A549 (cell line): ENCODE results near the gene RADX. TPM values are rescaled to one million over a fixed set of nuclear protein-coding genes. Genes with fewer than 3 reads are reported as not detected.

Experiments
- ATAC-seq, 2 experiments: fragments of 200-7000 bp in 1 of 2; fragments of >200 bp in 1 of 2; cut with Nextera tagmentation in 1 of 2; cut with Tn5 transposase in 1 of 2; 3 replicates each; pipeline versions ENCODE4 v1.8.0 to v1.9.1; 2018 to 2020; ENCODE audit warnings: mild to moderate bottlenecking in 1 of 2, moderate library complexity in 1 of 2
- CTCF ChIA-PET: fragments of 300-600 bp; sonication (Branson Sonifier 250); formaldehyde crosslinking; extraction: SDS; loops from one replicate; lab custom pipeline; 2021; ENCODE audit warnings: antibody characterized with exemption, inconsistent platforms; lab: Yijun Ruan, JAX
- POLR2A ChIA-PET: fragments of 350-600 bp; formaldehyde crosslinking; extraction: SDS; loops from one replicate; lab custom pipeline; 2021; ENCODE audit warnings: antibody characterized with exemption, inconsistent platforms; lab: Yijun Ruan, JAX
- DNase-seq, 2 experiments: peaks; one replicate each; pipeline versions ENCODE4 v3.0.0 to v3.0.0-alpha.2; 2011 to 2016; ENCODE audit warnings: low read depth in 1 of 2, low spot score in 1 of 2
- FAIRE-seq: peaks from 2 replicates; lab custom pipeline; 2011; peaks lifted over from hg19 to GRCh38; lab: Jason Lieb, UNC
- H3K27ac ChIP-seq, 2 experiments: fragments of >200 bp; sonication (Bioruptor Twin); formaldehyde crosslinking; 3 replicates each; pipeline ENCODE4 v1.5.1; 2016 to 2017
- H3K4me1 ChIP-seq: fragments of >200 bp; sonication (Bioruptor Twin); formaldehyde crosslinking; 3 replicates; pipeline ENCODE4 v1.6.1; 2016
- H3K4me2 ChIP-seq: fragments of >200 bp; sonication (Bioruptor Twin); formaldehyde crosslinking; 3 replicates; pipeline ENCODE4 v1.6.1; 2016
- H3K4me3 ChIP-seq: fragments of >200 bp; sonication (Bioruptor Twin); formaldehyde crosslinking; 3 replicates; pipeline ENCODE4 v1.5.1; 2016
- H3K9me3 ChIP-seq: fragments of >200 bp; sonication (Bioruptor Twin); formaldehyde crosslinking; 3 replicates; pipeline ENCODE4 v1.6.1; 2016
- CBX2 ChIP-seq: fragments of 200-600 bp; sonication (generic); IDR thresholded peaks from 2 replicates; pipeline ENCODE4 v1.6.1; 2016; ENCODE audit warnings: low read depth, mild to moderate bottlenecking, borderline replicate concordance
- CEBPB ChIP-seq, 2 experiments: fragments of >200 bp in 1 of 2; sonication (Bioruptor Twin) in 1 of 2; formaldehyde crosslinking in 1 of 2; IDR thresholded peaks; 2 replicates each; pipeline ENCODE4 v1.6.1; 2012 to 2016
- EHMT2 ChIP-seq: fragments of 200-600 bp; sonication (generic); IDR thresholded peaks from 2 replicates; pipeline ENCODE4 v1.6.1; 2016; ENCODE audit warnings: antibody characterized with exemption, low read depth, mild to moderate bottlenecking, moderate library complexity
- FOSB ChIP-seq: fragments of 250-450 bp; sonication (Bioruptor Pico); IDR thresholded peaks from 2 replicates; pipeline ENCODE4 v1.5.0; 2020; ENCODE audit warnings: mild to moderate bottlenecking, moderate library complexity
- FOXS1 ChIP-seq: fragments of 250-450 bp; sonication (Bioruptor Pico); IDR thresholded peaks from 2 replicates; pipeline ENCODE4 v1.5.0; 2020; ENCODE audit warnings: mild to moderate bottlenecking, moderate library complexity
- HOXB13 ChIP-seq: fragments of 250-450 bp; sonication (Bioruptor Pico); IDR thresholded peaks from 2 replicates; pipeline ENCODE4 v1.5.0; 2020; ENCODE audit warnings: low read depth, mild to moderate bottlenecking, moderate library complexity
- HOXB5 ChIP-seq: fragments of 250-450 bp; sonication (Bioruptor Pico); IDR thresholded peaks from 2 replicates; pipeline ENCODE4 v1.5.0; 2020; ENCODE audit warnings: mild to moderate bottlenecking, moderate library complexity
- JUN ChIP-seq, 2 experiments: fragments of >200 bp; sonication (Bioruptor Twin); formaldehyde crosslinking; IDR thresholded peaks; 2 replicates in 1 of 2; 3 replicates in 1 of 2; pipeline ENCODE4 v1.6.1; 2016 to 2017
- KDM1A ChIP-seq: fragments of 200-600 bp; sonication (generic); IDR thresholded peaks from 2 replicates; pipeline ENCODE4 v1.6.1; 2016; ENCODE audit warnings: low read depth, mild to moderate bottlenecking
- MAZ ChIP-seq: fragments of 150-350 bp; IDR thresholded peaks from 2 replicates; pipeline ENCODE4 v1.6.1; 2014; ENCODE audit warnings: antibody characterized with exemption, low read depth, low read length, borderline replicate concordance
- RCOR1 ChIP-seq: fragments of 150-350 bp; IDR thresholded peaks from 2 replicates; pipeline ENCODE4 v1.6.1; 2014; ENCODE audit warnings: antibody characterized with exemption, low read length, low read depth
- TFCP2L1 ChIP-seq: fragments of 250-450 bp; sonication (Bioruptor Pico); IDR thresholded peaks from 2 replicates; pipeline ENCODE4 v1.5.0; 2021; ENCODE audit warnings: mild to moderate bottlenecking
- ZFP36 ChIP-seq: fragments of 450-650 bp; IDR thresholded peaks from 2 replicates; pipeline ENCODE4 v1.6.1; 2014; ENCODE audit warnings: borderline replicate concordance; ENCODE audit not compliant: partially characterized antibody
- ZNF302 ChIP-seq: fragments of 250-450 bp; sonication (Bioruptor Pico); IDR thresholded peaks from 2 replicates; pipeline ENCODE4 v1.9.0; 2021; ENCODE audit warnings: inconsistent platforms, mild to moderate bottlenecking, moderate library complexity
- ZSCAN20 ChIP-seq: fragments of 250-450 bp; sonication (Bioruptor Pico); IDR thresholded peaks from 2 replicates; pipeline ENCODE4 v1.8.0; 2022; ENCODE audit warnings: mild to moderate bottlenecking, moderate library complexity
- WGBS: methylation state at CpG from one replicate; pipeline ENCODE4 v1.1.6; 2017; ENCODE audit errors: missing lambda C conversion rate; 5-methylcytosine and 5-hydroxymethylcytosine counted together
- polyA plus RNA-seq, 4 experiments: library from polyadenylated mRNA; depleted of rRNA in 3 of 4; stranded (reverse); fragments of >200 nt; fragmentation: RNase III in 1 of 4; extraction: RNeasy Plus Mini Kit Qiagen cat#74134 plus additional on column Dnase treatment in 1 of 4; gene quantifications; 2 replicates in 3 of 4; 3 replicates in 1 of 4; pipeline ENCODE4 v1.2.3, GENCODE V29; 2011 to 2017
- TF ChIP-seq, protein P1 (sequence below): fragments of 250-450 bp; sonication (Bioruptor Pico); IDR thresholded peaks from 2 replicates; pipeline ENCODE4 v1.5.0; 2021; ENCODE audit warnings: mild to moderate bottlenecking, moderate library complexity, borderline replicate concordance
- TF ChIP-seq, protein P2 (sequence below): fragments of >200 bp; sonication (Bioruptor Twin); formaldehyde crosslinking; IDR thresholded peaks from 2 replicates; pipeline ENCODE4 v1.6.1; 2016
- TF ChIP-seq, protein P3 (sequence below): fragments of >200 bp; sonication (Bioruptor Twin); formaldehyde crosslinking; IDR thresholded peaks from 3 replicates; pipeline ENCODE4 v1.6.1; 2016
- TF ChIP-seq, protein P4 (sequence below): fragments of 450-650 bp; IDR thresholded peaks from 2 replicates; pipeline ENCODE4 v1.6.1; 2014; ENCODE audit warnings: antibody characterized with exemption

The RADX gene
- polyA plus RNA-seq, 2 of the 4 experiments (the other 2 are of a cell fraction), result 0.12 to 0.25 TPM

DNA sequence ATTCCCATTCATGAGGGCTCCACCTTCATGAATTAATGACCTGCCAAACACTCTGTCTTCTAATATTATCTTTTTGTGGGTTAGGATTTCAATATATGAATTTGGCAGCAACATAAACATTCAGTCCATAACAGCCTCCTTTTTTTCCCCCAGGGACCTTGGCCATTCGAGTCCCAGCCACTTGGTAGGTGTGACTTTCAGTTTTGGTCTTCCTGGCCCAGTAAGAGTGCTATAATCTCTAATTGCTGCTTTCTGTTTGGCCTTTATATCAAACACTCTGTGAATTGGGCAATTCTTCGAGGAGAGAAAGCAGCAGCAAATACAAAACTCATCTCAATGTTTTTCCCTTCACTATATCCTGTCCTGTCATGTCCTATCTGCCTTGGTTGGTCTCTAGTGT lies 12.4 kb upstream of the RADX start:
- ChIA-PET POLR2A (no interaction called here), CTCF (no interaction called here)
- no peak overlapping the region for H3K27ac ChIP-seq
- H3K4me2 ChIP-seq, result no peak overlapping the region
- FAIRE-seq, result no peak
- no peaks in the 10 kb centered on the region for H3K9me3 ChIP-seq
- TF ChIP-seq, protein P1, sequence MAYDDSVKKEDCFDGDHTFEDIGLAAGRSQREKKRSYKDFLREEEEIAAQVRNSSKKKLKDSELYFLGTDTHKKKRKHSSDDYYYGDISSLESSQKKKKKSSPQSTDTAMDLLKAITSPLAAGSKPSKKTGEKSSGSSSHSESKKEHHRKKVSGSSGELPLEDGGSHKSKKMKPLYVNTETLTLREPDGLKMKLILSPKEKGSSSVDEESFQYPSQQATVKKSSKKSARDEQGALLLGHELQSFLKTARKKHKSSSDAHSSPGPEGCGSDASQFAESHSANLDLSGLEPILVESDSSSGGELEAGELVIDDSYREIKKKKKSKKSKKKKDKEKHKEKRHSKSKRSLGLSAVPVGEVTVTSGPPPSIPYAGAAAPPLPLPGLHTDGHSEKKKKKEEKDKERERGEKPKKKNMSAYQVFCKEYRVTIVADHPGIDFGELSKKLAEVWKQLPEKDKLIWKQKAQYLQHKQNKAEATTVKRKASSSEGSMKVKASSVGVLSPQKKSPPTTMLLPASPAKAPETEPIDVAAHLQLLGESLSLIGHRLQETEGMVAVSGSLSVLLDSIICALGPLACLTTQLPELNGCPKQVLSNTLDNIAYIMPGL (CRISPR knock-in tag), result no peak
- TF ChIP-seq, all 56 proteins: peak for 0
- DNase-seq, result no peak
- H3K4me3 ChIP-seq, result no peak overlapping the region
- no peaks in the 10 kb centered on the region for H3K4me1 ChIP-seq
- no peak for ATAC-seq
- whole genome bisulfite sequencing, result 0% methylated on average over 2 of the region's 2 CpGs

DNA sequence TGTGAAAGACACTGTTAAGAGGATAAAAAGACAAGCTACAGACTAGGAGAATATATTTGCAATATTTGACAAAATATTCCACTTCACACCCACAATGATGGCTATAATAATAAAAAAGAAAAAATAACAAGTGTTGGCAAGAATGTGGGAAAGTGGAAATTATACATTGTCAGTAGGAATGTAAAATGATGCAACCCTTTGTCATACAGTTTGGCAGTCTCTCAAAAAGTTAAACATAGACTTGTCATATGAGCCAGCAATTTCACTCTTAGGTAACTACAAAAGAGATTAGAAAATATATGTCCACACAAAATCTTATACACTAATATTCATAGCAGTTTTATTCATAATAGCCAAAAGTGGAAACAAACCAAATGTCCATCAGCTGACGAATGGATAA lies 5.2 kb upstream of the RADX start:
- TF ChIP-seq HOXB13, result no peak
- TF ChIP-seq HOXB5 (CRISPR knock-in tag), result no peak
- TF ChIP-seq ZSCAN20, result no peak
- no peak for TF ChIP-seq FOSB (CRISPR knock-in tag)
- TF ChIP-seq JUN (IDR thresholded peaks at IDR 0.05), result no peak
- TF ChIP-seq, protein P2, sequence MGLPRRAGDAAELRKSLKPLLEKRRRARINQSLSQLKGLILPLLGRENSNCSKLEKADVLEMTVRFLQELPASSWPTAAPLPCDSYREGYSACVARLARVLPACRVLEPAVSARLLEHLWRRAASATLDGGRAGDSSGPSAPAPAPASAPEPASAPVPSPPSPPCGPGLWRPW, result no peak
- no peak for TF ChIP-seq MAZ
- TF ChIP-seq FOXS1 (CRISPR knock-in tag), result no peak
- TF ChIP-seq TFCP2L1 (CRISPR knock-in tag), result no peak
- TF ChIP-seq CBX2, result no peak
- TF ChIP-seq KDM1A, result no peak
- no peak for TF ChIP-seq ZFP36
- TF ChIP-seq, protein P3, sequence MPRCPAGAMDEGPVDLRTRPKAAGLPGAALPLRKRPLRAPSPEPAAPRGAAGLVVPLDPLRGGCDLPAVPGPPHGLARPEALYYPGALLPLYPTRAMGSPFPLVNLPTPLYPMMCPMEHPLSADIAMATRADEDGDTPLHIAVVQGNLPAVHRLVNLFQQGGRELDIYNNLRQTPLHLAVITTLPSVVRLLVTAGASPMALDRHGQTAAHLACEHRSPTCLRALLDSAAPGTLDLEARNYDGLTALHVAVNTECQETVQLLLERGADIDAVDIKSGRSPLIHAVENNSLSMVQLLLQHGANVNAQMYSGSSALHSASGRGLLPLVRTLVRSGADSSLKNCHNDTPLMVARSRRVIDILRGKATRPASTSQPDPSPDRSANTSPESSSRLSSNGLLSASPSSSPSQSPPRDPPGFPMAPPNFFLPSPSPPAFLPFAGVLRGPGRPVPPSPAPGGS, result no peak
- TF ChIP-seq, all 56 proteins: peak for 0
- FAIRE-seq, result no peak

DNA sequence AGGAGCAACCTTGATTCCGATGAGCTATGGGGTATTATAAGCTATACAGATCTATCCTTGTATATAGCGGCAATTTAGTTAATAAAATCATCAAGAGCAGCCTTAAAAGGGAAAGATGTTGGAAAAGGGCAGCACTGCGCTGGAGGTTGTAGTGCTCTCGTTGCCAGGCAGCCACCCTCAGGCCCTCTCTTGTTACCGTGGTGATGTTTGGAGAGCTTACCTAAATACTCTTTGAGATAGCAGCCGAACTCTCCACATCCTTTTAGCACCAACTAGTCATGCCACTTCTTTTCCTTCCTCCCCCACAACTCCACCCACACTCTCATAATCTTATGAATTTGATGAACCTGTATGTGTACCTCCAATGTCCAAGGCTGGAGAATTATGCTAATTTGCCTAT lies 3.8 kb upstream of the RADX start:
- no peak for DNase-seq
- no peaks in the 10 kb centered on the region for H3K4me1 ChIP-seq
- 33% methylated on average over 6 of the region's 6 CpGs for WGBS
- TF ChIP-seq, protein P4, sequence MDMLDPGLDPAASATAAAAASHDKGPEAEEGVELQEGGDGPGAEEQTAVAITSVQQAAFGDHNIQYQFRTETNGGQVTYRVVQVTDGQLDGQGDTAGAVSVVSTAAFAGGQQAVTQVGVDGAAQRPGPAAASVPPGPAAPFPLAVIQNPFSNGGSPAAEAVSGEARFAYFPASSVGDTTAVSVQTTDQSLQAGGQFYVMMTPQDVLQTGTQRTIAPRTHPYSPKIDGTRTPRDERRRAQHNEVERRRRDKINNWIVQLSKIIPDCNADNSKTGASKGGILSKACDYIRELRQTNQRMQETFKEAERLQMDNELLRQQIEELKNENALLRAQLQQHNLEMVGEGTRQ, result no peak
- no peak for TF ChIP-seq ZNF302 (CRISPR knock-in tag)
- no peak for TF ChIP-seq RCOR1
- TF ChIP-seq EHMT2, result no peak
- no peak for TF ChIP-seq CEBPB (IDR thresholded peaks at IDR 0.05)
- no peak for TF ChIP-seq ZSCAN20
- TF ChIP-seq, all 56 proteins: peak for 0
- Histone ChIP-seq H3K4me2 (no peak overlapping the region), H3K9me3 (no peaks in the 10 kb centered on the region), H3K27ac (no peak overlapping the region), H3K4me3 (no peak overlapping the region)
- ChIA-PET CTCF (no interaction called here), POLR2A (no interaction called here)
- FAIRE-seq (no peak), ATAC-seq (no peak)

More for the DNA sequence above, 5.2 kb upstream of the RADX start:
- ChIA-PET CTCF (no interaction called here), POLR2A (no interaction called here)
- no peaks in the 10 kb centered on the region for H3K4me1 ChIP-seq
- DNase-seq (no peak), ATAC-seq (no peak)
- H3K9me3 ChIP-seq, result no peaks in the 10 kb centered on the region
- no peak overlapping the region for H3K4me3 ChIP-seq
- WGBS, result 0% methylated on average over 1 of the region's 1 CpG
- H3K4me2 ChIP-seq, result no peak overlapping the region
- H3K27ac ChIP-seq, result no peak overlapping the region
